Prostate gland (tissue), 2 donors: ENCODE measurements around the gene PBLD. TPM values are rescaled to one million over a fixed set of nuclear protein-coding genes. Genes with fewer than 3 reads are reported as not detected.

Source experiments
- DNase-seq: peaks from one replicate; pipeline ENCODE4 v3.0.0-alpha.2; 2019; ENCODE audit warnings: low spot score
- H3K27ac ChIP-seq, 2 donors: fragments of 200-600 bp; sonication (generic); 2 replicates each; pipeline ENCODE4 v1.5.1; 2017 to 2019
- H3K27me3 ChIP-seq: fragments of 200-600 bp; sonication (generic); replicated peaks from 2 replicates; pipeline ENCODE4 v1.5.1; 2019; ENCODE audit not compliant: insufficient read depth
- H3K36me3 ChIP-seq, 2 donors: fragments of 200-600 bp; sonication (generic); 1 replicate in 1 of 2; 2 replicates in 1 of 2; pipeline versions ENCODE4 v1.5.1 to v1.8.1; 2017 to 2019
- H3K4me1 ChIP-seq: fragments of 200-600 bp; sonication (generic); replicated peaks from 2 replicates; pipeline ENCODE4 v1.5.1; 2019
- H3K4me3 ChIP-seq, 2 donors: fragments of 200-600 bp; sonication (generic); 2 replicates each; pipeline ENCODE4 v1.5.1; 2017 to 2019
- H3K9me3 ChIP-seq: fragments of 200-600 bp; sonication (generic); 2 replicates; pipeline ENCODE4 v1.5.1; 2017
- POLR2A ChIP-seq: fragments of 450-650 bp; IDR thresholded peaks from one replicate; pipeline ENCODE4 v1.6.1; 2016; ENCODE audit warnings: antibody characterized with exemption, mild to moderate bottlenecking
- POLR2AphosphoS5 ChIP-seq: sonication (generic); formaldehyde crosslinking; IDR thresholded peaks from one replicate; pipeline ENCODE4 v1.6.1; 2017; ENCODE audit warnings: antibody characterized with exemption
- WGBS: methylation state at CpG from one replicate; pipeline ENCODE4 v1.1.5; 2018; 5-methylcytosine and 5-hydroxymethylcytosine counted together
- intact Hi-C: fragments of 100-400 bp; cut with DNase I; formaldehyde crosslinking; loops from one replicate; pipeline ENCODE4 v1.14.2; 2022
- total RNA-seq, 2 donors: library from RNA; depleted of rRNA; stranded (reverse); fragments of >200 nt; gene quantifications; one replicate each; pipeline ENCODE4 v1.1.0, GENCODE V29; 2016
- TF ChIP-seq, protein P1 (sequence below), 4 experiments: fragments of 200-600 bp in 2 of 4; fragments of 450-650 bp in 2 of 4; sonication (generic) in 2 of 4; IDR thresholded peaks; 1 replicate in 3 of 4; 2 replicates in 1 of 4; pipeline ENCODE4 v1.5.1; 2016 to 2019; ENCODE audit warnings: antibody characterized with exemption in 4 of 4, mild to moderate bottlenecking in 2 of 4, moderate library complexity in 2 of 4

PBLD gene
- total RNA-seq, 2 donors from 2014 or later = 8.6 to 8.7 TPM

GRCh38 chr10:68235581-68235980, 97.1 kb downstream of the PBLD start:
- DNase-seq = no peak
- Histone ChIP-seq H3K27ac (no peak overlapping the region), H3K9me3 (no peaks in the 10 kb centered on the region), H3K4me3 (no peak overlapping the region), H3K27me3 (no peaks in the 10 kb centered on the region), H3K36me3 (no peaks in the 10 kb centered on the region), H3K4me1 (no peaks in the 10 kb centered on the region)
- intact Hi-C loops = no loop called here
- TF ChIP-seq, protein P1, sequence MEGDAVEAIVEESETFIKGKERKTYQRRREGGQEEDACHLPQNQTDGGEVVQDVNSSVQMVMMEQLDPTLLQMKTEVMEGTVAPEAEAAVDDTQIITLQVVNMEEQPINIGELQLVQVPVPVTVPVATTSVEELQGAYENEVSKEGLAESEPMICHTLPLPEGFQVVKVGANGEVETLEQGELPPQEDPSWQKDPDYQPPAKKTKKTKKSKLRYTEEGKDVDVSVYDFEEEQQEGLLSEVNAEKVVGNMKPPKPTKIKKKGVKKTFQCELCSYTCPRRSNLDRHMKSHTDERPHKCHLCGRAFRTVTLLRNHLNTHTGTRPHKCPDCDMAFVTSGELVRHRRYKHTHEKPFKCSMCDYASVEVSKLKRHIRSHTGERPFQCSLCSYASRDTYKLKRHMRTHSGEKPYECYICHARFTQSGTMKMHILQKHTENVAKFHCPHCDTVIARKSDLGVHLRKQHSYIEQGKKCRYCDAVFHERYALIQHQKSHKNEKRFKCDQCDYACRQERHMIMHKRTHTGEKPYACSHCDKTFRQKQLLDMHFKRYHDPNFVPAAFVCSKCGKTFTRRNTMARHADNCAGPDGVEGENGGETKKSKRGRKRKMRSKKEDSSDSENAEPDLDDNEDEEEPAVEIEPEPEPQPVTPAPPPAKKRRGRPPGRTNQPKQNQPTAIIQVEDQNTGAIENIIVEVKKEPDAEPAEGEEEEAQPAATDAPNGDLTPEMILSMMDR (IDR thresholded peaks at IDR 0.05) = no peak
- TF ChIP-seq POLR2AphosphoS5 (no peak), POLR2A (no peak)

GRCh38 chr10:68235111-68235510, 97.6 kb downstream of the PBLD start:
- intact Hi-C loops = no loop called here
- H3K4me1 ChIP-seq = no peaks in the 10 kb centered on the region
- no peak for TF ChIP-seq POLR2AphosphoS5
- no peak for TF ChIP-seq POLR2A
- TF ChIP-seq, protein P1 (IDR thresholded peaks at IDR 0.05) = no peak
- no peak overlapping the region for H3K27ac ChIP-seq
- no peaks in the 10 kb centered on the region for H3K36me3 ChIP-seq
- no peak overlapping the region for H3K4me3 ChIP-seq
- no peaks in the 10 kb centered on the region for H3K9me3 ChIP-seq
- DNase-seq = no peak
- H3K27me3 ChIP-seq = no peaks in the 10 kb centered on the region
- WGBS = 54% methylated on average over 2 of the region's 2 CpGs

- Histone ChIP-seq H3K27me3 (no peaks in the 10 kb centered on the region), H3K36me3 (no peaks in the 10 kb centered on the region), H3K4me3 (no peak overlapping the region), H3K4me1 (no peaks in the 10 kb centered on the region), H3K9me3 (no peaks in the 10 kb centered on the region), H3K27ac (no peak overlapping the region)
- DNase-seq = no peak
- TF ChIP-seq POLR2A (no peak), POLR2AphosphoS5 (no peak)
- TF ChIP-seq, protein P1 (IDR thresholded peaks at IDR 0.05) = no peak
- 87% methylated on average over 3 of the region's 3 CpGs for WGBS
- intact Hi-C loops = no loop called here
Measured at GRCh38 chr10:68233046-68233445, 99.7 kb downstream of the PBLD start.

Other genes starting within 250 kb of the PBLD start
- 1 to 10 TPM; 1.5 to 1.8 TPM for gene MYPN, start 223.4 kb downstream of the PBLD start, total RNA-seq
- not detected for gene ATOH7, start 100.8 kb downstream of the PBLD start, total RNA-seq
- 10 to 100 TPM; 29.1 to 47.5 TPM for gene HNRNPH3, start 864 bp downstream of the PBLD start, total RNA-seq
- 10 to 100 TPM; 16.7 to 22.1 TPM for gene RUFY2, start 74.3 kb upstream of the PBLD start, total RNA-seq
- 1 to 10 TPM; 4.4 to 4.9 TPM for gene DNA2, start 139.0 kb upstream of the PBLD start, total RNA-seq
- gene SLC25A16, start 194.6 kb upstream of the PBLD start, total RNA-seq = 10 to 100 TPM; 44.9 to 77.4 TPM
- gene TET1, start 227.4 kb upstream of the PBLD start, total RNA-seq = 1 to 10 TPM; 5.1 to 6.0 TPM